ENCODE data around the gene SCP2D1.
A peak's percentile ranks its signal among the peaks of the same experiment; 100 is the strongest.

The SCP2D1 gene

DNA sequence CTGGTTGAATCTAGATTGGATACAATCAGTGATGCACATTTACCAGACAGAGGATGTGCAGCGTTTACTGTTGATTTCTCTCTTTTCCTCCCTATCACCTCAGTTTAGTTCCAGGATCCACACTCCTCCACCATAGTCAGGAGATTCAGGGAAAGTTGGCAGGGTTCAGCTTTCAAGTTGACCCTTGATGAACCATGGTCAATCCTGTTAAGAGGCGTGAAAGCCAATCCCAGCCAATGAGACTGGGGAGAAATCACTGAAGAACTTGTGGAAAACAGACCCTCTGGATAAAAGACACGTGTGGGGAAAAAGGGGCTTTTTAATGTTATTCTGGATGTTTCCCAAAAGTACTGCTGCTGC, 19.2 kb upstream of the SCP2D1 start:
- Histone ChIP-seq H3K79me2 (ENCODE audit: control insufficient read depth, low read length) (no peaks in the 10 kb centered on the region), H3K27ac (ENCODE audit: low read depth, low read length) (no peak overlapping the region), H3K9me2 (replicated peaks; ENCODE audit: control insufficient read depth, low read length) (no peaks in the 10 kb centered on the region)

DNA sequence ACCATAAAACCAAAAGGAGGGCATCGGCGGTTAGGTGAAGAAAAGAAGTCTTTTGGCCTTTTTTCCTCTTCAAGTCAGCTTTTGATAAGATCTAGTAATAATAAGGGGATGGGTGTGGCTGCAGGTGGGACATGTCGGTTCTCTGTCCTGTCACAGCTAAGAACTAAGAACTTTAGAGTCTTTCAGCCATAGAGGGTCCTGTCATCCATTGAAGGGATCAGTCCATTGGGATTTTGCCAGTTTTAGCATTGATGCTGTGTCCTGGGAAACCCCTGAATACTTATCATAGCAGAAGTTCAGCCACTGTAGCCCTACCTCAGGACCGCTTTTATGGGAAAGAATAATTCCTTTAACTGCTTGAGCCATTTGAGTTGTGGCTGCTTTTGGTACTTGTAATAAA, 18.2 kb upstream of the SCP2D1 start:
- H3K9me3 ChIP-seq (ENCODE audit: control insufficient read depth, insufficient read depth, low read length), result no peaks in the 10 kb centered on the region
- H4K20me1 ChIP-seq (ENCODE audit: control insufficient read depth, insufficient read depth, low read depth, low read length), result no peaks in the 10 kb centered on the region
- no peaks in the 10 kb centered on the region for H3K36me3 ChIP-seq (ENCODE audit: control insufficient read depth, low read length)
- H3K4me2 ChIP-seq (ENCODE audit: low read length), result no peak overlapping the region
- no peak for TF ChIP-seq EZH2phosphoT487 (IDR thresholded peaks at IDR 0.05; ENCODE audit: borderline replicate concordance, low read length)
- TF ChIP-seq, protein P1, sequence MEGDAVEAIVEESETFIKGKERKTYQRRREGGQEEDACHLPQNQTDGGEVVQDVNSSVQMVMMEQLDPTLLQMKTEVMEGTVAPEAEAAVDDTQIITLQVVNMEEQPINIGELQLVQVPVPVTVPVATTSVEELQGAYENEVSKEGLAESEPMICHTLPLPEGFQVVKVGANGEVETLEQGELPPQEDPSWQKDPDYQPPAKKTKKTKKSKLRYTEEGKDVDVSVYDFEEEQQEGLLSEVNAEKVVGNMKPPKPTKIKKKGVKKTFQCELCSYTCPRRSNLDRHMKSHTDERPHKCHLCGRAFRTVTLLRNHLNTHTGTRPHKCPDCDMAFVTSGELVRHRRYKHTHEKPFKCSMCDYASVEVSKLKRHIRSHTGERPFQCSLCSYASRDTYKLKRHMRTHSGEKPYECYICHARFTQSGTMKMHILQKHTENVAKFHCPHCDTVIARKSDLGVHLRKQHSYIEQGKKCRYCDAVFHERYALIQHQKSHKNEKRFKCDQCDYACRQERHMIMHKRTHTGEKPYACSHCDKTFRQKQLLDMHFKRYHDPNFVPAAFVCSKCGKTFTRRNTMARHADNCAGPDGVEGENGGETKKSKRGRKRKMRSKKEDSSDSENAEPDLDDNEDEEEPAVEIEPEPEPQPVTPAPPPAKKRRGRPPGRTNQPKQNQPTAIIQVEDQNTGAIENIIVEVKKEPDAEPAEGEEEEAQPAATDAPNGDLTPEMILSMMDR (IDR thresholded peaks at IDR 0.05; ENCODE audit: low read depth, low read length, poor library complexity, severe bottlenecking), result no peak
- H3K4me3 ChIP-seq (ENCODE audit: low read length), result no peak overlapping the region
- peaks cover 10% of the 10 kb centered on the region for H3K4me1 ChIP-seq (ENCODE audit: control insufficient read depth, low read length)
- H3K9me2 ChIP-seq (replicated peaks; ENCODE audit: control insufficient read depth, low read length), result no peaks in the 10 kb centered on the region
- peaks cover 4% of the 10 kb centered on the region; the same call in 1 of the 2 replicates for H3K27me3 ChIP-seq (ENCODE audit: control insufficient read depth, low read length)
- no peaks in the 10 kb centered on the region for H3K79me2 ChIP-seq (ENCODE audit: control insufficient read depth, low read length)
- no peaks in the 10 kb centered on the region for H3F3A ChIP-seq (ENCODE audit: control insufficient read depth, insufficient read depth)
- no peak overlapping the region for H3K27ac ChIP-seq (ENCODE audit: low read depth, low read length)

More for the DNA sequence above, 19.2 kb upstream of the SCP2D1 start:
- Histone ChIP-seq H3K27me3 (ENCODE audit: control insufficient read depth, low read length) (peaks cover 4% of the 10 kb centered on the region; the same call in 1 of the 2 replicates), H3K4me1 (ENCODE audit: control insufficient read depth, low read length) (peaks cover 10% of the 10 kb centered on the region), H3K9me3 (ENCODE audit: control insufficient read depth, insufficient read depth, low read length) (no peaks in the 10 kb centered on the region), H3F3A (ENCODE audit: control insufficient read depth, insufficient read depth) (no peaks in the 10 kb centered on the region), H4K20me1 (ENCODE audit: control insufficient read depth, insufficient read depth, low read depth, low read length) (no peaks in the 10 kb centered on the region), H3K36me3 (ENCODE audit: control insufficient read depth, low read length) (no peaks in the 10 kb centered on the region), H3K4me3 (ENCODE audit: low read length) (peak overlapping the region; percentile 86), H3K4me2 (ENCODE audit: low read length) (peak overlapping the region; percentile 69)
- TF ChIP-seq EZH2phosphoT487 (IDR thresholded peaks at IDR 0.05; ENCODE audit: borderline replicate concordance, low read length), result no peak
- TF ChIP-seq, protein P1 (IDR thresholded peaks at IDR 0.05; ENCODE audit: low read depth, low read length, poor library complexity, severe bottlenecking), result no peak

DNA sequence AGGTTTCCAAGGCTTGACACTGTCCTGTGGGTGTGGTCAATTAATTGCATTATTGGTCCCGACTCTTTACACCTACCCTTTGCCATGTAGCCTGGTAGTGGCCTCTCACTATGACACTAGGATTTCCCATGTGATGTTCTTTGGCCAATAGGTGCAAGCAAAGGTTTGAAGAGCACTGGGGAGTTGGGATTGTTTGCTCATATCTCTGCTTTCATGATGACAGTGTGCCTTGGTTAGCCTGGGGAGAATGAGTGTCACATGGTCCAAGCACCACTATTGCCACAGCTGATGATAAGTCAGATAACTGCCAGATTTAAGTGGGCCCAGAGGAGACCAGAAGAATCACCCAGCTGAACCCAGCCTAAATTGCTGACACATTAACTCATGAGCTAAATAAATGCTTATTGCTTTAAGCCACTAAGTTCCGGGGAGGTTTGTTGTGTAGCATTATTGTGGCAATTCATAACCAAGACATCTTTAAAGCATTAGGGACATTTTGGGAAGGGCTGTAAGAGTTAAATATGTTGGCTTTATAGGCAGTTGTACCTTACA, 17.2 kb upstream of the SCP2D1 start:
- H3K27me3 ChIP-seq (ENCODE audit: control insufficient read depth, low read length), result peaks cover 4% of the 10 kb centered on the region; the same call in 1 of the 2 replicates
- no peaks in the 10 kb centered on the region for H3F3A ChIP-seq (ENCODE audit: control insufficient read depth, insufficient read depth)
- H3K4me1 ChIP-seq (ENCODE audit: control insufficient read depth, low read length), result peaks cover 10% of the 10 kb centered on the region
- no peaks in the 10 kb centered on the region for H3K9me2 ChIP-seq (replicated peaks; ENCODE audit: control insufficient read depth, low read length)
- H3K9me3 ChIP-seq (ENCODE audit: control insufficient read depth, insufficient read depth, low read length), result no peaks in the 10 kb centered on the region
- no peak overlapping the region for H3K4me3 ChIP-seq (ENCODE audit: low read length)
- no peaks in the 10 kb centered on the region for H4K20me1 ChIP-seq (ENCODE audit: control insufficient read depth, insufficient read depth, low read depth, low read length)
- TF ChIP-seq, protein P1 (IDR thresholded peaks at IDR 0.05; ENCODE audit: low read depth, low read length, poor library complexity, severe bottlenecking), result no peak
- TF ChIP-seq EZH2phosphoT487 (IDR thresholded peaks at IDR 0.05; ENCODE audit: borderline replicate concordance, low read length), result no peak
- no peak overlapping the region for H3K27ac ChIP-seq (ENCODE audit: low read depth, low read length)
- no peaks in the 10 kb centered on the region for H3K79me2 ChIP-seq (ENCODE audit: control insufficient read depth, low read length)
- H3K4me2 ChIP-seq (ENCODE audit: low read length), result no peak overlapping the region
- no peaks in the 10 kb centered on the region for H3K36me3 ChIP-seq (ENCODE audit: control insufficient read depth, low read length)

All from DOHH2 (cell line).